GM19328 (cell line): ENCODE measurements around the gene FAH.

ENCODE experiments used
- ATAC-seq: cut with Tn5 transposase; IDR thresholded peaks from one replicate; pipeline ENCODE4 v1.9.1; 2021; ENCODE audit warnings: mild to moderate bottlenecking, moderate library complexity; ENCODE audit not compliant: unreplicated experiment

FAH gene

GRCh38 chr15:80194186-80194585 is 41.4 kb downstream of the FAH start:
- no peak for ATAC-seq

DNA sequence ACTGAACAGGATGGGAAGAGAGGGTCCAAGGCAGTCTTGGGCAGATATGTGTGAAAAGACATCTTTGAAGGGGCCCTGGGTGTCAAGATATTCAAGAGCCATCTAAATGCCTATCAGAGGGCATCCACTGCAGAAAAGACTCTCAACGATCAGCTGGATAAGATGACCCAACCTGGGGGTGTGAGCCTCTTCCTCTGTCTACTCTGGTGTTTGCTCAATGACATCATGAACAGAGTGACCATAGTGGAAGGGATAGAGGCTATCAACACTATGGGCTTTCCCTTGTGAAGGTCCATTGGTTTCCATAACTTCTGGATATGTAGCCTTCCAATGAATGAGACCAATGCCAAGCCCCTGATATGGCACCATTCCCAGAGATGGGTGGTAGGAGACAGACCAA is 42.1 kb downstream of the FAH start:
- no peak for ATAC-seq

GRCh38 chr15:80199366-80199765 is 46.6 kb downstream of the FAH start:
- ATAC-seq: no peak

- no peak for ATAC-seq
Measured at GRCh38 chr15:80199869-80200268, 47.1 kb downstream of the FAH start.

DNA sequence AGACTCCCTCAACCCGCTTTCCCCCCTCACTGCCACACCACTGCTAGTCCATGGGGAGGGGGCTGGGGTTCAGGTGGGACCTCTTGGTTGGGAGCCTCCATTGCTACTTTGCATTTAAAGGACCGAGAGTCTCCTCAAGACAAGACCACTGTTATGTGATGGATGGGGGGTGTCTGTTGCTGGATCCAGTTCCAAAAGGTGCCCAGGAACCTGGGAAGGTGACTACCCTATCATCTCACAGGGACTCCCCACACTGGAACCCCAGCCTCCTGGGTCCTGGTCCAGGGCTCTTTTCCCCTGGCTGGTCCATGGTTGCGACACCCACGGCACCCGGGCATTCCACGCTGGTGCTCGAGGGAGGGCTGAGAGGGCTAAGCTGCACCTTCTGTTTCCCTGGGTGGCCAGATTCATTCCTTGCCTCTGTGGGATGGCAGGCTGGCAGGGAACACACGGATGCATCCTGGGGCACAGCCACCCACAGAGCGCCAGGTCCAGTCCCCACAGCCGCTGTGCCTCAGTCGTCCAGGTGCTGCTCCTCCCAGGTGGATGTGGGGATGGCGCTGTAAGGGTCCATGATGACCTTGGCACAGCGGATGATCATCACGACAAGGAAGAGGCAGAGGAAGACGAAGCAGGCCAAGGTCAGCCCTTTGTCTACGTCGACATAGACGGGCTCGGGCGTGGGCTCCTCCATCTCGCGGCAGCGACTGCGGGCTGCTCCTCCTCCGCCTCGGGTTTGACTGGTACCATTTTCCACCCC is 48.6 kb downstream of the FAH start:
- no peak for ATAC-seq

DNA sequence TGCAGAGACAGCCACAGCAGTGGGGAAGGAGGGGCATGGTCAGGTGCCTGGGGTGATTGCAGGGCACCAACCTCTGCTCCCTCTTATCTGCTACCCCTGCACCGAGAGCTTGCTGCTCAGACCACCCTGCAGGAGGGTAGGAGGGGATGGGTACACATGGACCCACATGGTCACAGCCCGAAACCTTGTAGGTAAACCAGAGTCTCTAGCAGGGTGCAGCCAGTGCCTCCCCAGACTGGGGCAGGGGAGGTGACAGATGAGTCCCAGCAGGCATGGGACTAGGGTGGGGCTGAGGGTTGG is 49.2 kb downstream of the FAH start:
- ATAC-seq: no peak

GRCh38 chr15:80202641-80203360 is 50.0 kb downstream of the FAH start:
- no peak for ATAC-seq

DNA sequence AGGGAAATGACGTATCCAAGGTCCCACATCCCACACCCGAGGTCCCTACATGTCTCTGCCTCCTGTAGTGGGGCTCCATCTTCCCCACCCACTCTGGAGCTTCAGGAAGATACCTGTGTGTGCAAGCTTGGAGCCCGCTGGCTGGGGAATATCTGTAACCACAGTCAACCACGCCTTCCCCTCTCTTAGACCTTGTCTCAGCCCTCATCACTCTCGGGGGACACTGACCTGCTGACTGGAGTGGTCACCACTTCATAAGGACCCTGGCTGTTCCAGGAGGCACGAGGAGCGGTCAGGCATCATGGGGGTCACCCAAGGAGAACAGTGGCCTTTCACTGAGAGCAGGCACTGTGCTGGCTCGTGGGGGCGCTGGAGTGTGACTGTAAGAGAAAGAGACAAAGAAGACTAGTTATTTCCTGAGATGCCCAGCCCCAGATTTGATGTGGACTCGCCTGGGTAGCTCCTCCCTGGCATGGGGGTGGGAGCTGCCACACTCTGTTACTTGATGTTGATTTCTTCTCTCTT is 50.6 kb downstream of the FAH start:
- no peak for ATAC-seq

DNA sequence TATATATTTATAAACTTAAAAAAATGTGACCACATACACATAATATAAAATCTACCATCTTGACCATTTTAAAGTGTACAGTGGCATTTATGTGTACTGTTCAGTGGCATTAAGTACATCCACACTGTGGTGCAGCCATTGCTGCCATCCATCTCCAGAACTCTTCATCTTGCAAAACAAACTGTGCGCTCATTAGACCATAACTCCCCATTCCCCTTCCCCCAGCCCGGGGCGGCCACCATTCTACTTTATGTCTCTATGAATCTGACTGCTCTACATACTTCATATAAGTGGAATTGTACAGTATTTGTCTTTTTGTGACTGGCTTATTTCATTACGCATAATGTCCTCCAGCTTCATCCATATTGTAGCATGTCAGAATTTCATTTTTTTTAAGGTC is 51.4 kb downstream of the FAH start:
- ATAC-seq: no peak

- ATAC-seq: no peak
Measured at GRCh38 chr15:80207887-80208286, 55.1 kb downstream of the FAH start.

GRCh38 chr15:80208758-80209734 is 56.2 kb downstream of the FAH start:
- ATAC-seq: no peak

DNA sequence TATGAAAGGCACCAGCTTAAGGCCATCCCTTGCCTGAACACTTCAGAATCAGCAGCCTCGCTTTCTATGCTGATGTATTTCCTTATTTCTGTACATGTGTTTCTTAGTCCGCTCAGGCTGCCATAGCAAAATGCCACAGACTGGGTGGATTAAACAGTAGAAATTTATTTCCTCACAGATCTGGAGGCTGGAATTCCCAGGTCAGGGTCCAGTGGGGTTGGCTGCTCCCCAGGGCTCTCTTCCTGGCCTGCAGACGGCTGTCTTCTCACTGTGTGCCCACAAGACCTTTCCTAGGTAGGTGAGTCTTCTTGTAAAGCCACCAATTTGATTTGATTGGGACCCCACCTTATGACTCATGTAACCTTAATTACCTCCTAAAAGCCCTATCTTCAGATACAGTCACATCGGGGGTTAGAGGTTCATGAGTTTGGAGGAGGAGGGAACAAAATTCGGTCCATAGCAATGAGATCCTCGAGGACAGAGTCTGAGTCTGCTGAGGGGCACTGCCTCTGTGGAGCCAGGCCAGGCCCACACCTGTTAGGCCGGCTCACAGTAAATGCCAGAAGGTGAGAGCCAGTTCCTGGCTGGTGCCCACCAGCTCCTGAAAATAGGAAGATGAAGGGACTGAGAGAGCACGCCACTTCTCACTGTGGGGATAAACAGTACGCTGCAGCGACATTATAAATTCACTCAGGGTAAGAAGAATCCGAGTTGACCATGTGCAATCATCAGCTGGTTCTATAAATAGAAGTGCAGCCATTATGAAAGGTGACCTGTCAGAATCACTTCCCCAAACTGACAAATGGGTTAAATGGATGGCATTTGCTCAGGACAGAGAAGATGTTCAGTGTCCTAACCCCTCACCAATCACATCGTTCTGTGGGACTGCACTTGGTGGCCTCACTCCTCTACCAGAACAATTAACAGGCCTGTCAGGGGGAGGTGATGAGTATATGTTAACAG is 58.1 kb downstream of the FAH start:
- ATAC-seq: no peak

- no peak for ATAC-seq
Measured at GRCh38 chr15:80211976-80212375, 59.2 kb downstream of the FAH start.

DNA sequence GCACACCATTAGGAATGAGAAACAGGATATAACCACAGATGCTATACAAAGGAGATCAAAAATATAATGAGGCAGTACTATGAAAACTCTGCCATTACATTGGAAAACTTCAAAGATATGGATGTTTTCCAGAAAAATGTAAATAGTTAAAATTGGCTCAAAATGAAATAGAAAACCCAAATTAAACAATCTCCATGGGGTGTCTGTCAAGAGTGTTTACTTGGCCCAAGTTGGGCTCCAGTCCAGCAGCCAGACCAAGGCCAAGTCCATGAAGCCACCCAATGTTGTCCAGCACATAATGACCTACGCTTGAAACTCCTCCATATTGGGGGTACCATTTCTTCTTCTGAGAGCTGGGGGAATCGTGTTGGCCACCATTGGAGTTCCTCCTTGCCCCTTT is 62.1 kb downstream of the FAH start:
- no peak for ATAC-seq

GRCh38 chr15:80216141-80216540 is 63.3 kb downstream of the FAH start:
- no peak for ATAC-seq

GRCh38 chr15:80216911-80217310 is 64.1 kb downstream of the FAH start:
- no peak for ATAC-seq

GRCh38 chr15:80217327-80217900 is 64.6 kb downstream of the FAH start:
- no peak for ATAC-seq

- no peak for ATAC-seq
Measured at GRCh38 chr15:80219955-80220354, 67.2 kb downstream of the FAH start.

DNA sequence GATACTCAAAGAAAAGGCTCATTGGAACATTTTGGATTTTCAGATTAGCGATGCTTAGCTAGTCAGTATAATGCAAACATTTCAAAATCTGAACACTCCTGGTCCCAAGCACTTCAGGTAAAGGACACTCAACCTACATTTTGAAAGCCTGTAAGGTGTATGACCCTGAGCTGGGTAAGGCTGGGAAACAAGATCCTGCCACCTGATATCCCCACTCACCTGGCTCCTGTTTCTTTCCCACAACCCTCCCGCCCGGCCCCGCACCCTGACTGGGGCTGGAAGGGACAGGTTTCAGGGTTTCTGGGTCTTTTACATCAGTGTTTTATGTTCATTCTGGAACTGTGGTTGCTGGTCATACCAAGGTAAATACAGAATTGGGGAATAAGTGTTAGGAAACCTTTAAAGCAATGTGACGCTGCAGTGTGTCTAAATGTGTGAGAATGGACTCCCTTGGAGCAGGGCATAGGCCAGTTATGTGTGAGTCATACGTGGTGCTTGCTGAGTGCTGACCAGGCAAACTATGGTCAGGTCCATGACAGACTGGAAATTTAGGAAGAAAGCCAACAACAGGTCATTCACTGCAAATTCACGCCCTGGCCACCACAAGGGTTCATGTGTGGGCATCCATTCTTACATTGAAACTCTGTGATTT is 76.3 kb downstream of the FAH start:
- no peak for ATAC-seq
